Gastrocnemius medialis (tissue), 4 donors: ENCODE data around the gene MTCL1. TPM values are rescaled to one million over a fixed set of nuclear protein-coding genes. Genes with fewer than 3 reads are reported as not detected.

ENCODE experiments used
- ATAC-seq, 2 donors: fragments of 150-250 bp; one replicate each; pipeline ENCODE4 v1.9.1; 2016
- DNase-seq, 2 donors: peaks; one replicate each; pipeline ENCODE4 v3.0.0-alpha.2; 2019
- H3K27ac ChIP-seq, 4 donors: fragments of 200-600 bp; sonication (generic); 1 replicate in 1 of 4; 2 replicates in 3 of 4; pipeline ENCODE4 v1.5.1; 2016 to 2018; ENCODE audit warnings: mild to moderate bottlenecking in 2 of 4, moderate library complexity in 1 of 4
- H3K27me3 ChIP-seq, 3 donors: fragments of 200-600 bp; sonication (generic) in 2 of 3; 1 replicate in 1 of 3; 2 replicates in 2 of 3; pipeline versions ENCODE4 v1.5.1 to v1.6.0; 2016 to 2019; ENCODE audit warnings: mild to moderate bottlenecking in 1 of 3, moderate library complexity in 1 of 3
- H3K36me3 ChIP-seq, 2 donors: fragments of 200-600 bp; sonication (generic) in 1 of 2; one replicate each; pipeline ENCODE4 v1.5.1; 2017 to 2018
- H3K4me1 ChIP-seq, 2 donors: fragments of 200-600 bp; sonication (generic) in 1 of 2; one replicate each; pipeline ENCODE4 v1.5.1; 2016 to 2017; ENCODE audit warnings: mild to moderate bottlenecking in 2 of 2
- H3K4me3 ChIP-seq, 4 donors: fragments of 200-600 bp; sonication (generic) in 3 of 4; 1 replicate in 1 of 4; 2 replicates in 3 of 4; pipeline ENCODE4 v1.5.1; 2016 to 2019; ENCODE audit warnings: mild to moderate bottlenecking in 2 of 4
- H3K9me3 ChIP-seq, 3 donors: fragments of 200-600 bp; sonication (generic) in 2 of 3; 1 replicate in 1 of 3; 2 replicates in 2 of 3; pipeline ENCODE4 v1.5.1; 2016 to 2019
- CTCF ChIP-seq, 5 experiments: fragments of 450-650 bp in 3 of 5; fragments of 200-600 bp in 2 of 5; sonication (generic) in 2 of 5; IDR thresholded peaks in 4 of 5; conservative IDR thresholded peaks in 1 of 5; 1 replicate in 4 of 5; 2 replicates in 1 of 5; pipeline ENCODE4 v1.5.1; 2016 to 2019; ENCODE audit warnings: antibody characterized with exemption in 5 of 5, mild to moderate bottlenecking in 3 of 5, moderate library complexity in 3 of 5
- POLR2A ChIP-seq, 2 donors: fragments of 450-650 bp; IDR thresholded peaks; one replicate each; pipeline ENCODE4 v1.6.1; 2017; ENCODE audit warnings: antibody characterized with exemption in 2 of 2, mild to moderate bottlenecking in 2 of 2, moderate library complexity in 2 of 2
- in situ Hi-C, 4 donors: fragments of 200-750 bp; cut with MboI; loops; one replicate each; pipeline versions ENCODE4 v1.15.0 to v1.8.0; 2017; ENCODE audit warnings: low sequenced_read_pairs in 4 of 4
- intact Hi-C: fragments of 100-400 bp; cut with DNase I; formaldehyde crosslinking; loops from one replicate; pipeline ENCODE4 v1.15.1; 2023; ENCODE audit warnings: low total_unique reads
- total RNA-seq, 4 donors: library from RNA; depleted of rRNA; stranded (reverse); fragments of >200 nt; gene quantifications; one replicate each; pipeline versions ENCODE4 v1.1.0 to v1.2.3, GENCODE V29; 2016

MTCL1 gene
- total RNA-seq, 4 donors from 2014 or later = 2.0 to 8.6 (median 3.5) TPM

GRCh38 chr18:8771930-8772329 lies 66.6 kb downstream of the MTCL1 start:
- DNase-seq = peak in 1 of 2 donors; percentile 23
- Histone ChIP-seq H3K4me3 (no peak overlapping the region), H3K9me3 (no peaks in the 10 kb centered on the region), H3K27me3 (no peaks in the 10 kb centered on the region), H3K27ac (no peak overlapping the region), H3K36me3 (no peaks in the 10 kb centered on the region), H3K4me1 (no peaks in the 10 kb centered on the region)
- intact Hi-C loops = no loop called here
- in situ Hi-C loops = no loop called here
- ATAC-seq = no peak
- TF ChIP-seq CTCF (IDR thresholded peaks at IDR 0.05 in 4 of 5, conservative IDR thresholded peaks at IDR 0.05 in 1 of 5) = no peak

- no peaks in the 10 kb centered on the region for H3K27me3 ChIP-seq
- no peaks in the 10 kb centered on the region for H3K36me3 ChIP-seq
- no peak overlapping the region for H3K27ac ChIP-seq
- ATAC-seq = no peak
- intact Hi-C loops (no loop called here), in situ Hi-C loops (no loop called here)
- DNase-seq = no peak
- no peaks in the 10 kb centered on the region for H3K9me3 ChIP-seq
- no peaks in the 10 kb centered on the region for H3K4me1 ChIP-seq
- no peak overlapping the region for H3K4me3 ChIP-seq
- TF ChIP-seq POLR2A (IDR thresholded peaks at IDR 0.05) (no peak), CTCF (IDR thresholded peaks at IDR 0.05 in 4 of 5, conservative IDR thresholded peaks at IDR 0.05 in 1 of 5) (no peak)
These were observed 68.6 kb downstream of the MTCL1 start for GRCh38 chr18:8773980-8774379.

DNA sequence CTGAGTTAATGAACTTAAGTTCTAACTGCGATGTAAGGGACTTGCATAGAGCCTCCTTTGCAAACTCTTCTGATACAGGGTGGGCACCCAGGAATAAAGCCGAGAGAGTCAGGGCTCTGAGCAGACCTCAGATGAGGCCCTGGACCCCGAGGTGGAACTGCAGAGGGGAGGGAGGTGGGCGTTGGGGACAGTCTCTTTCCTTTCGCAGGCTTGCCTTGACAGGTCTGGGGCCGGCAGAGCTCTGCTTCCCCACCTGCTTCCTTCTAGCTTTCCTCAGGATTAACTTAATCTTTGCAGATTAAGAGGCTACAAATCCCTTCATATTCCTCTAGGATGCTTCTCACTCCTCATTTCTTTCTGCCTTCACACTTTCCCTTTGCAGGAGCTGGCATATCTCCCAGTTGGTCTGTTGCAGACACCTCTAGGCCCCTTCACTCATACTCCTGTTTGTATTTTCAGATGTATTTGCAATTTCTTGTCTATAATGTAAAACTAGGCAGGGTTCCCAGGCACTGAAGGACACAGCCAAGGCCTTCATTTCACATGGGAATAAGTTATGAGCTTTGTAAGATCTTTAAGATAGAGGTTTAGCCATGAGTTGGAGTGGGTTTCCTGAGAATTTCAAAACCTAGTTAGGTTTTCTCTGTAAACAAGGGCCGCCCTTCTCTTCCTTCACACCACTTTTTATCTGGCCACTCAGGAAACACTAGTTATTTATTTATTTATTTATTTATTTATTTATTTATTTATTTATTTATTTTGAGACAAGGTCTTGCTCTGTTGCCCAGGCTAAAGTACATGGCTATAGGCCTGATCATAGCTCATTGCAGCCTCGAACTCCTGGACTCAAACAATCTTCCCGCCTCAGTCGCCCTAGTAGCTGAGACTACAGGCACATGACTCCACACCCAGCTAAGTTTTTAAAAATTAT lies 70.9 kb downstream of the MTCL1 start:
- Histone ChIP-seq H3K27me3 (no peaks in the 10 kb centered on the region), H3K27ac (no peak overlapping the region), H3K4me3 (no peak overlapping the region), H3K36me3 (no peaks in the 10 kb centered on the region), H3K4me1 (no peaks in the 10 kb centered on the region), H3K9me3 (no peaks in the 10 kb centered on the region)
- in situ Hi-C loops = no loop called here
- no peak for DNase-seq
- intact Hi-C loops = no loop called here
- TF ChIP-seq POLR2A (IDR thresholded peaks at IDR 0.05) = no peak
- no peak for TF ChIP-seq CTCF (IDR thresholded peaks at IDR 0.05 in 4 of 5, conservative IDR thresholded peaks at IDR 0.05 in 1 of 5)
- ATAC-seq = no peak

DNA sequence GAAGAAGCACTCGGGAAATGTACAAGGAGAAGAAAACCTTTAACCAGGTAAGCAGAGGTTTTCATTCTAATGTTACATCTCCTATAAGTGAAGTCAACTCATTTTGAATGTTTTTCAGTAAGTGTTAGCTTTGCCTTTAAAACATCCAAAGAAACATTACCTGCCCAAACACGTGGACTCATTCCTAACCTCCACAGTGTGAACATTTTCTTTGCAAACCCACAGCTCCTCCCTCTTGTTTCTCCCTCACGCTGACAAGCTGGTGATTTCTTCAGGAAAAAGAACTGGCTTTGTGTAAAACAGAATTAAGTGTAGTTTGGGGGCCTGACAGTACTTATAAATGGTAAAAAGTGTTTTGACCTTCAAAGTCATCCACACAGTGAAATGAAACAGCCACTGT lies 72.5 kb downstream of the MTCL1 start:
- ATAC-seq (no peak), DNase-seq (no peak)
- intact Hi-C loops (no loop called here), in situ Hi-C loops (no loop called here)
- TF ChIP-seq CTCF (IDR thresholded peaks at IDR 0.05 in 4 of 5, conservative IDR thresholded peaks at IDR 0.05 in 1 of 5) (no peak), POLR2A (IDR thresholded peaks at IDR 0.05) (no peak)
- no peak overlapping the region for H3K27ac ChIP-seq
- H3K4me1 ChIP-seq = no peaks in the 10 kb centered on the region
- H3K36me3 ChIP-seq = no peaks in the 10 kb centered on the region
- H3K27me3 ChIP-seq = no peaks in the 10 kb centered on the region
- no peaks in the 10 kb centered on the region for H3K9me3 ChIP-seq
- H3K4me3 ChIP-seq = no peak overlapping the region
